Left kidney (tissue), 2 donors: ENCODE results near the gene BMF. TPM values are rescaled to one million over a fixed set of nuclear protein-coding genes. Genes with fewer than 3 reads are reported as not detected.
"Not testable (repeated sequence)": the region's sequence is repeated elsewhere in the genome, so short reads cannot be mapped to it uniquely, and the experiment has no call there.

ENCODE experiments used
- DNase-seq: peaks from one replicate; pipeline ENCODE4 v3.0.0-alpha.2; 2013
- polyA plus RNA-seq: library from polyadenylated mRNA; unstranded; fragments of 120-200 nt; gene quantifications from one replicate; pipeline ENCODE4 v1.2.1, GENCODE V29; 2013; ENCODE audit not compliant: insufficient read length

BMF gene
- polyA plus RNA-seq, 1 donor: 45.3 TPM

DNA sequence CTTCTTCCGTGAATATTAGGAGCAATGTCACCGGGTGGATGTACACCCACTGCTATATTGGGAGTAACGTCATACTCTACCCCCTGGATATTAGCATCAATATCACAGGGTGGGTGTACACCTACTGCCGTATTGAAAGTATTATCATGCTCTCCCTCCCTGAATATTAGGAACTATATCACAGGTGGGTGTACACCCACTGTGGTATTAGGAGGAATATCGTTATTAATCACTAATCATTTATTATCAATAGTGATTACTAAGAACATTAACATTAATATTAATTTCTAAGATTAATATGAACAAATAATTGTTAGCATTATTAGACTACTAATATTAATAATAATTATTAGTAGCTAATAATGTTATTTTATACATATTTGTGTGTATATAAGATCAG lies 21.4 kb upstream of the BMF start:
- no peak for DNase-seq

DNA sequence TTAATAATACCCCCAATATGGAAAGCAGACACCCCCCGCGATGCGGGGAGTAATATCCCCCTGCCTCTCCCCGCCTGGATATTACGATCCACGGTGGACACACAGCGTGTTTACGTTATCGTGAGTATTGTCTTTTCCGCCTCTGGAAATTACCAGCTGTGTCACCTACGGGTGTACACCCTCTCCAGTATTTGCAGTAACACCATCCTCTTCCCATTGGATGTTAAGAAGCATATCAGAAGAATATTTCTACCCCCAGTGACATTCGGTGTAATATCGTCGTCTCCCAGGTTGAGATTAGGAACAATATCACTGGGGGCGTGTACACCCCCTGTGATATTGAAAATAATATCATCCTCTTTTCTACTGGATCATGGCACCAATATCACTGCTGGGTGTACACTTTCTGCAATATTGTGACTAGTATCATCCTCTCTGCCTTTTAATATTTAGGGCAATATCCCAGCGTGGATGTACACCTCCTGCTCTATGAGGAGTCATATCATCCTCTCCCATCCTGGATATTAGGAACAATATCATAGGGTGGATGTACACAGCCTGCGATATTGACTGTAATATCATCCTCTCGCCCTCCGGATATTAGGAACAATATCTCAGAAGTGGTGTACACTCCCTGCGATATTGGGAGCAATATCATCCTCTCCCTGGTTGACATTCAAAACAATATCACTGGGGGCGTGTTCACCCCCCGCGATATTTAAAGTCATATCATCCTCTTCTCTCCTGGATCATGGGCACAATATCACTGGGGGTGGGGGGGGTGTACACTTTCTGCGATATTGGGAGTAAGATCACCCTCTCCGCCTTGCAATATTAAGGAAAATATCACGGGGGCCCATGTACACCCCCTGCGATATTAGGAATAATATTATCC lies 20.3 kb upstream of the BMF start:
- DNase-seq: no peak

DNA sequence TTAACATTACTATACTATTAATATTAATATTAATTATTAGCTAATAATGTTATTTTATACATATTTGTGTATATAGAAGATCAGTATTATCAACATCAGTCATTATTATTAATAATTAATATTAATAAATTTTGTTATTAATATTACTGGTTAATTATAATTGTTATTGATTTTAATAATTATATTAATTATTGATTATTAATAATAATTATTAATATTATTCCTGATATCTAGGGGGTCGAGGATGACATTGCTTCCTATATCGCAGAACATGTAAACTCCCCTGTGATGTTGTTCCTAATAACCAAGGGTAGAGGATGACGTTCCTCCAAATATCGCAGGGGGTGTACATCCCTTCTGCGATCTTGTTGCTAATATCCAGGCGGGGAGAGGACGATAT lies 17.3 kb upstream of the BMF start:
- no peak for DNase-seq

DNA sequence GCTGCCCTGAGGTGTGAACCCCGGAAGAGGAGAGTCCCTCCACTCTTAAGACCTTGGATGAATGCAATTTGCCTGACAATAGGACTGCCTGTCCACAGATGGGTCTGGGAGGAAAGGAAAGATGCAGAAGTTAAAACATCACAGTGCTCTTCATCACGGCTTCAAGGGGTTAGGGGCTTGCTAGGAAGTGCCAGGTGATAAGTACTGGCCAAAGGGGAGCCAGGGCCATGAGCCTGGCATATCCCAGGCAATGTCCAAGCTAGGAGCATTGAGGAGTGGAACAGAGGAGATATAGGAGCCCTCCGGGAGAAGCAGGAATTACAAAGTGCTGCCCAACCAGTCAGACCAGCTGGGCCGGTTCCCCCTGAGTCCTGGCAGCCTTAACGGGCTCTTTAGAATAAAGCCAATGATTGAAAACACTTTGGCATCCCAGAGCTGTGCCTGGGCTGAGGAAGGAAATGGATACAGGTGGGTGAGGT lies 16.2 kb upstream of the BMF start:
- DNase-seq: not testable (repeated sequence)

DNA sequence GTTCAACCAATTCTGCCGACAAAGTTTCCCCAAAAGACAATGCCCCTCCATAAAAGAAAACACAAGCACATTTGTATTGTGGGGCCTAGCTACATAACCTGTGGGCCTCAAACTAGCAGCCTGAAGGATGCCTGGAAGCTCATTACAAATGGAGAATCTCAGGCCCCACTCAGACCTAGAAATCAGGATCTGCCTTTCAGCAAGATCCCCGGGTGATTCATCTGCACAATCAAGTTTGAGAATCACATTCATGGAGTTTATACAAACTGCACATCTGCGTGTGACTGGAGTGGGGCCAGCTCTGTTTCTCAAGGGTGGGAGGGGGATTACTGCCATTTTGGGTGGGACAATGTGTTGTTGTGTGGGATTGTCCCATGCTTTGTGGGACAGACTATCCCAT lies 15.7 kb upstream of the BMF start:
- not testable (repeated sequence) for DNase-seq

DNA sequence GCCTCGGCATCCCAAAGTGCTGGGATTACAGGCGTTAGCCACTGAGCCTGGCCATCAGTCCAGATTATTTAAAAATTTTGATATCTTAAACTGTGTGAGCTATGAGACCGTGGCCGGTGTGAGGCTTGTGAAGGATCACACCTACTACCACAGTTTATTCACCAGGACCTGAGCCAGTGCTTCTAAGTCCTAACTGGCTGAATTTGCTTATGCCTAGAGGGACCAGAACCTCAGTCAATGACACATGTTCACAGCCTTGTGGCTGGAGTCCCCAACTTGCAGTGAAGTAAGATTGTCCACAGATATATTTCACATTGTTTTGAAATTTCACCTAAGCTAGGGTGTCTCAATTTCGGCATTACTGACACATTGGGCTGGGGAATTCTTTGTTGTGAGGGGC lies 15.2 kb upstream of the BMF start:
- not testable (repeated sequence) for DNase-seq

DNA sequence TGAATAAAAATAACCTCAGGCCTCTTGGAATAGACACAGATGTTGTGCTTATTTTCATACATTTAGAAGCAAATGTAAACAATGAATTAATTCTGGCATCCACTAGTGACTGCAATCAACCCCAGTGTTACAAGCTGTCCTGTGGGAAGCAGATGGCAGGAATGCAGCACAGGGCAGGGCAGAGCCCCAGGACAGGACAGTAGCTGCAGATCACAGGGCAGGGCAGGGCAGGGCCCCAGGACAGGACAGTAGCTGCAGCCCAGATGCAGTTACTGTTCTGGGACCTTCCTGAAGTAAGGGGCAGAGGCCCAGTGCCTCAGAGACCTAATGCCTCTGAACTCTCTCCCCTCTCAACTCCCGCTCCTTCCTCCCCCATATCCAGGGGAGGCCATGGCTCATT lies 14.3 kb upstream of the BMF start:
- DNase-seq: not testable (repeated sequence)

DNA sequence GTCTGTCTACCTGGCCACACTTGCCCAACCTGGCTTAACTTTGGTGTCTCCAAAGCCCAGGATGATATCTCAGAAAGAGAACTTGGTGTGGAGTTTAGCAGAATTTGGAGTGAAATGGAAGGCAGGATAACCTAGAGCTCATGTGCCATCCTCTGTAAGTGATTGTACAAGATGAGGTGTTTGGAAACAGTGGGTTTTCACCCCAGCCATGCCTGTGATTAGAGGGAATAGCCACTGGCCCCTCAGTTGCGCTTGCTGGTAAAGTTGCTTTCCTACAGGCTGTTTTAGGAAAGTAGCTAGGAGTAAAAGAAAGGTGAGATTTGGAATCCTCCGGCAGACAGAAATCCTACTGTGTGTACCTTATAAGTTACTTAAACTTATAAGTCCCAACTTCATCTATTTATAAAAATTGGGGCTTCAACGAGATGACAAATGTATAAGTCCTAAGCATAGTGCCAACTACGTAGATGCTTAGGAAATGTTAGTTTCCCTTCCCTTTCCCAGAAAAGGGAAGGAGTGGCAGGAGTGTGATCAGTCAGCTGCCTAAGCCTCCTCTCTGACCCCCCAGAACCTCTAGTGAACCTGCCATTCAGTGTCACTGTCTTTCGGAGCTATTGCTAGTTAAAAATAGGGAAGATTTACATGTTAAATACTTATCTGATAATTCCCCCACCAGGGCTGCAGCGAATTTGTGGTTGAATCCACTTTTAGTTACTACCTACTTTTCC lies 13.4 kb upstream of the BMF start:
- no peak for DNase-seq

DNA sequence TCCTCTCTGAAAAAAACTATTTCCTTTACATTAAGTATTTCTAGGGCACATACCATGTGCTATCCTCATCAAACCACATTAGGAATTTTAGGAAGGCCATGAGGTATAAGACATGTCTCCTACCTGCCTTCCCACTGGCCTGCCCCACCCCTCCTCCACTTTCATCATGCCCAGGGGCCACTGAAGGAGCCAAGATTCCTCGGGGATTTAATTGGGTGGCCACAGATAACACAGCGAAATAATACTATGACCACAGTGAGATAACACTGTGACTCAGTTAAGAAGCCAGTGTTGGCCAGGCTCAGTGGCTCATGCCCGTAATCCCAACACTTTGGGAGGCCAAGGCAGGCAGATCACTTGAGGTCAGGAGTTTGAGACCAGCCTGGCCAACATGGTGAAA lies 9.8 kb upstream of the BMF start:
- DNase-seq: no peak

DNA sequence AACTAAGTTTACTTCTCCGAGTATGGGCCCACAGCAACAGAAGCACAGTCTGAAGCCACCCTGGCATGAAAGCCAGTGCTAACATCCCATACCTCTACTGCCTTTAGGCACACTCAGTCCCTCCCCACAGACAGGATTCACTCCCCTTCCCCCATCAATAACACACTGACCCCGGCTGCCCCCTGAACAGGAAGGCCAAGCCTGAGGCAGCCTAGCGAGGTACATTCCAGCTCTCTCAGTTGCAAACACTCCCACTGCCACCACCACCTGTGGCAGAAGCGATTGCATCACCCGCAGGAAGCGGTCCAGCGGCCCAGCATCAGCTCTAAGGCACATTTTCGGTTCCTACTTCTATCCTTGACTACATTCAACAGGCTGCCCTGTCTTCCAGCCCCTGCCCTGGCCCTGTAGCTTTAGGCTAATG lies 7.0 kb upstream of the BMF start:
- no peak for DNase-seq

DNA sequence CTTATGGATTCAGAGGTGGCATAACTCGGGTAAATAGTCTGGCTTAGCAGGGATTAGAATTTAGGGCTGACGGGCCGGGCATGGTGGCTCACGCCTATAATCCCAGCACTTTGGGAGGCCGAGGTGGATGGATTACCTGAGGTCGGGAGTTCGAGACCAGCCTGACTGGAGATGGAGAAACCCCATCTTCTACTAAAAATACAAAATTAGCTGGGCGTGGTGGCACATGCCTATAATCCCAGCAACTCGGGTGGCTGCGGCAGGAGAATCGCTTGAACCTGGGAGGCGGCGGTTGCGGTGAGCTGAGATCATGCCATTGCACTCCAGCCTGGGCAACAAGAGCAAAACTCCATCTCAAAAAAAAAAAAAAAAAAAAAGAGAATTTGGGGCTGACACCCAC lies 6.4 kb upstream of the BMF start:
- not testable (repeated sequence) for DNase-seq

DNA sequence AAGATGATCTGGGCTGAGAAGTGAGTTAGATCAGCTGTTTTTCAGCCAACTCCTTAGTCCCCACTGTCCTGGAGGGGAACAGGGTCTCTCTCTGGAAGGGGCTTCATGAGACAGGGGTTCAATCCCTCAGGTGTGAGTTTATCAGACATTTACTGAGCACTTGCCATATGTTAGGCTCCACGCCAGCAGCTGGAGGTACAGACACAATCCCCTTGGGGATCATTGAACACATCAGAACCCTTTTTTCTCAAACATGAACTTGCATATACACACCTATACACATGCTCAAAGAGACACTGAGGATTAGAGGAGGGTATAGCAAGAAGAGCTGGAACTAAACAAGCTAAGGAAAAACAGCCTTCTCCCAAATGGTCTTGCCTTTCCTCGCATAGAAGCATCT lies 5.5 kb upstream of the BMF start:
- no peak for DNase-seq

DNA sequence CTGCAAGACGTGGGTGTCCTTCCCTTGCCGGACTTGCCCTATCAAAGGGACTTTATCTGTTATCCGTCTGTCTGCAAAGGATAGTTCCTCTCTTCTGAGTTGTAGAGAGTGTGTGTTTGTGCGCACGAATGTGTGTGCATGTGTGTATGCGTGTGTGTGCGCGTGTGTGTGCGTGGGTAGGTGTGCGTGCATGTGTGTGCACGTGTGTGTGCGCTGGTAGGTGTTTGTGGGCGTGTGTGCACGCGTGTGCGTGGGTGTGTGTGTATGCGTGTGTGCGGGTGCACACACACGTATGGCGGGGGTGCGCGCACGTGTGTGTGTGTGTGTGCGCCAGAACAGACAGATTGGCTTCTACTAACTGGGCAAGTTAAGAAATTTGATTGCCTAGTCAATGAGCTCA lies 4.1 kb upstream of the BMF start:
- DNase-seq: no peak

DNA sequence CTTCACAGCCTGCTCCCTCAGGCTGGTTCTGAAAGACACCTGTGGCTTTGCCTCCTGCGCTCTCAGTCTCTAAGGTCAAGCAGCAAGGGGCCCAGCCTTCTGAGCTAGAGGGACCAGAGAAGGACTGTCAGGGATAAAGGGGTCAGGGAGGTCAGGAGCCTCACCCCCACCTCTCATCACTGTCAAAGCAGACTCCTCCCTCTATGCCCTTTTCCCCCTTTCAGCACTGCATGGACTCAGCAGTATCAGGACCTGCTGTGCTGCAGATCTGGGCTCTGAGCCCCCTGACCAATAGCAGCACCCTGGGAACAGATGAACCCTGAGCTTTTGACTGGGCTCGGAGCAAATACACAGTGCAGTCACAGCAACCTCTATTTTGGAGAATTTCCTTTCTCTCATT lies 3.2 kb upstream of the BMF start:
- no peak for DNase-seq

DNA sequence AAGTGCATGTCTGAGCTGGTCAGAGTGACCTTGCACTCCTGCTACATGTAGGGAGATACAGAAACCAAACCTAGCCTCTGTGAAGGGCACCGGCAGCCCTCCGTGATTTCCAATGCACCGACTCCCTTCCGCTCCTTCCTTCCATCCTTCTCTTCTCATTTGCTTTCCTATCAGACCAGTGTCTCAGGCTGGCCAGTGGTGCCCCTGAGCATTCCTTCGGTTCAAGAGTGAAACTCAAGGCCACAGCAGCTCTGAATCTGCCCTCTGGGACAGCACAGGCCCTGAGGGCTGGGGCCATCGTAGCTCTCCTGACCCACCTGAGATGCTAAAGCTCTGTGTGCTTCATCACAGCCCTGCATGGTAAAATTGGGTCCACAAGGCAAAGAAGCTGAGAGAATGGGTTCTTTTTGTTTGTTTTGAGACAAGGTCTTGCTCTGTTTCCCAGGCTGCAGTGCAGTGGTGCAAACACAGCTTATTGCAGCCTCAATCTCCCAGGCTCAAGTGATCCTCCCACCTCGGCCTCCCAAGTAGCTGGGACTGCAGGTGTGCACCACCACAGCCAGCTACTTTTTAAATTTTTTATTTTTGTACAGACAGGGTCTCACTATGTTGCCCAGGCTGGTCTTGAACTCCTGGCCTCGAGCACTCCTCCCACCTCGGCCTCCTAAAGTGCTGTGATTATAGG lies 2.3 kb upstream of the BMF start:
- DNase-seq: no peak

DNA sequence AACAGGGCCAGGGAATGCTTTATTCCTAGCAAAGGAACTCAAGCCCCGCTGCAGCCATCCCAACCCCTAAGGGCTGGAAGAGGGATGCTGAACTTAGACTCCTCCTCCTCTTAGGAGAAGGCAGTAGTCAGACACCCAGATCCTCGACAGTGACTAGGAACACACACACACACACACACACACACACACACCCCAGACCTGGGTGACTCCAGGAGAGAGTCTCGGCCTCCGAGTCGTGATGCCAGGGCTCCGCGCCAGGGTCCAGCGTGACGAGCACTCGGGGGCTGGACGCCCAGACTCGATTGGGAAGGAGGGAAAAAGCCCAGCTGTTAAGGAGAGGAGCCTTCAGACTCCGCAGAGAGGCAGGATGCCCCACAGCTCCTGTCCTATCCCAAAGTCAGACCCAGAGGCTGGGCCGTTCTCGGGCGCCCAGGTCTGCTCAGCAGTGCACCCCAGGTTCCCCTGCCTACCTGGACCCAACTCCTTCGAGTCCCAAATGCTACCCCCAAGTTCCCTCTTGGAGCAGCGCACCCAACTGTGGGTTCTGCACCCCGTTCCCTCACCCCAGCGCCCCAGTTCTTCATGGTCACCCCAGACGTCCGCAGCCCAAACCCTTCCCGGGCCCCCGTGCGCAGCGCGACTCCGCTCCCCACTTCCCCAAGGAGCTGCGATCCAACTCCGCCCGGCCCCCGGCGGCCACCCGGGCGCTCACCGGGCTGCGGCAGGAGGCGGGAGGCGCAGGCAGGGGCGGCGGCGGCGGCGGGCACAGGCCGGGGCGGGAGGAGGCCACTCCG lies 421 bp downstream of the BMF start:
- no peak for DNase-seq

DNA sequence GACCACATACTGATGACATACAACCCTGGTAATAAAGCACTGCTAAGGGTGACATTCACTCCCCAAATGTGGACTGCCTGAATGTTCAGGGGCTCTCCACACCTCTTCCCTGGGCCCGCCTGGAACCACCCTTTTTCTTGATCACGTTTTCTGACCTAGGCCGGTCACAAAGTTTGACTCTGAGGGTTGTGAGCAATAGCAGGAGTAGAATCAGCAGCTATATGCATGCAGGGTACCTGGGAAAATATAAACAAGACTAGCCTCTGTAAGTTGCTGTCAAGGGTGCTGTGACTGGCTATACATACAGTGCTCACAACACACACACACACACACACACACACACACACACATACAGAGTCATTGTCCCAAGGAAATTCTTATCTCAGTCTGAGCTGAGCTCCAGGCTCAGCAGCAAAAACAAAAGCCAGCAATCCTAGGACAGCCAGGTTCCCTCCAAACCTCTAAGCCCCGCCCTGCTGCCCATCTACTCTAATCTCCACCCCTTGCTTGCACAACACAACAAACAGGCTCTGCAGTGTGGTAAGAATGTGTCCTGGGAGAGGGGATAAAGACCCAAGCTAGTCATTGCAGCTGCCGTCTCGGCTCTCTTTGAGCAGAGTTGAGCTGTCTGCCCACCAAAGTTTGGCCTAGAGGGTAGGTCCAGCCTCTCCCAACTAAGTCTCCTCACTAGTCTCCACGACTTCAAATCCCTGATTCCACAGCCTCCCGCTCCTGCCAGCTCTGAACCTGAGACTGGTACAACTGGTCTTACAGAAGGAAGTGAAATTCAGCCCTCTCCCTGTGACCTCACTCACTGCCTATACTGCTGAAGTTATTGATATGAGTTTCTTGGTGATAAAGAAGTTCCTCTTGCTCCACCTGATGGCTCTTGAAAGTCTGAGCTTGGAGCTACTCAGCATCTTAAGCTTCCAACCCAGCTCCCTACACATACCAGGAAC lies 2.2 kb downstream of the BMF start:
- DNase-seq: no peak

DNA sequence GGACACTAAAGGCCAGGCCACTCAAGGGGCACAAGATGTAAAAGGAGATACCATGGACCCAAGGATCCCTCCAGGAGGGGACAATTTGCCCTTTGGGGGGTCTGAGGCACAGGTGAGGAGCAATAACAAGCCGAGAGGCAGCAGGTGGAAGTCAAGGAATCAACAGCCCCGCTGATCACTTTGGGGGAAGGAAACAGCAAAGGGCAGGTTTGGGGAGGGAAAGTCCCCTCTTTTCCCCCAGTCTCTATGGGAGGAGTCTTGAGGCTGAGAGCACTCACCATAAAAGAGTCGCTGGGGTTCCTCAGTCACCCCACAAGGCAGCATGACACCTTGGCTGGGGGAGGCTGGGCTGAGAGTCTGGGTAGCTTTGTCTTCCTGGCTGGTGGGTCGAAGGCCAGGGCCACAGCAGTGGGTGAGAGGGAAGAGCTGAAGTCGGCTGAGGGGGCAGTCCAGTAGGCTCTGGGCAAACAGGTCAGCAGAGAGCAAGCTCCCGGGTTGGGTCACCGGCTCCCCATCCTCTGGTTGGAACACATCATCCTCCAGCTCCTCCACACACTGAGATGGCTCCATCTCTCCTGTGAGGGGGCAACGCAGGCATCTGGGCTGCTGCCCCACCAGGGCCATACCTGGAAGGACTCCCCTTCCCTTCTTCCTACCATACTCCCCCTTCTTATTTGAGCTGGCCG lies 3.0 kb downstream of the BMF start:
- DNase-seq: no peak

DNA sequence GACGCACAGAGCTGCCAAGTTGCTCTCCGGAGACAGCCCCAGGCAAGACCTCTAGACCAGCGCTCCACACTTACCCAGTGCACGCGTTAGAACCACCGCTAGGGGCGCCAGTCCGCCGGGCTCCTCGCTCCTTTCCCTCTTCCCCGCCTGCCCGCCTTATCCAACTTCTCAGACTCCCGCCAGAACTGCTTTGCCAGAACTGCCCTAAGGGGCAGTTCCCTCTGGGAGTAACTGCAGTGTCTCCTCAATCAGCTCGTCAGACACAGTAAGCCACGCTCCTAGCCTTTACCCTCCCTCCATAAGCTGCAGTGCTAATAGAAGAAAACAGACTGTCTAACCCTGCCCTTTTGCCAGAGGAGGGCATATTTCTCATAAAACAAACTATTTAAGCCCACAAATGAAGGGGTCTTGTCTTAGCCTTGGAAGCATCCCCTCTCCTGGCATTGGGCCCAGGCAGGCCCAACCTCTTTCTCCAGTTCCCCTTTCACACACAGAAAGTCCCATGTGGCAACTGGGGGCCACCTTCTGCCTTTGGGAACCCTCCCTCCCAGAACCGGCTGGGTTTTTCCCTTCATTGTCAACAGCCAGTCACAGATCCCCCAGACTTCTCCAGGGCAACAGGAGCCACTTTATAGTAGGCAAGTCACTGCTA lies 3.7 kb downstream of the BMF start:
- DNase-seq: peak; percentile 92
